Right lung (tissue), 10 donors: ENCODE results near the gene EMP3. TPM values are rescaled to one million over a fixed set of nuclear protein-coding genes. Genes with fewer than 3 reads are reported as not detected.
"Not testable (repeated sequence)": the region's sequence is repeated elsewhere in the genome, so short reads cannot be mapped to it uniquely, and the experiment has no call there.

Experiments used
- DNase-seq, 2 donors: peaks; one replicate each; pipeline ENCODE4 v3.0.0-alpha.2; 2013
- long read RNA-seq, 8 donors: transcript quantifications; one replicate each; lab custom pipeline, GENCODE V29; 2026
- polyA plus RNA-seq, 5 donors: library from polyadenylated mRNA; unstranded; fragments of 120-200 nt; gene quantifications; one replicate each; pipeline versions ENCODE4 v1.2.1 to v1.2.3, GENCODE V29; 2013; ENCODE audit warnings: inconsistent platforms in 1 of 5, low replicate concordance in 1 of 5; ENCODE audit not compliant: insufficient read length in 5 of 5, insufficient read depth in 1 of 5

Gene EMP3, protein sequence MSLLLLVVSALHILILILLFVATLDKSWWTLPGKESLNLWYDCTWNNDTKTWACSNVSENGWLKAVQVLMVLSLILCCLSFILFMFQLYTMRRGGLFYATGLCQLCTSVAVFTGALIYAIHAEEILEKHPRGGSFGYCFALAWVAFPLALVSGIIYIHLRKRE
- polyA plus RNA-seq, result 100 to 1,000 TPM in 4 of 5 donors, 10 to 100 TPM in 1; 98.1 to 129 (median 108) TPM
- long read RNA-seq, donor 1, transcript EMP3-205 (2 exons, 406 nt), result minor isoform, 6 of 85 reads
- long read RNA-seq, donor 1, transcript EMP3-201 (5 exons, 876 nt), result major isoform, 49 of 85 reads
- long read RNA-seq, donor 1, partial matches to known transcripts, result 22 of 85 reads
- long read RNA-seq, donor 1, other reads (novel, unspliced or antisense), result 5 of 85 reads
- long read RNA-seq, donor 2, transcript EMP3-201 (5 exons, 876 nt), result major isoform, 28 of 43 reads
- long read RNA-seq, donor 2, partial matches to known transcripts, result 10 of 43 reads
- long read RNA-seq, donor 2, other reads (novel, unspliced or antisense), result 0 of 43 reads
- long read RNA-seq, donor 3, transcript EMP3-201 (5 exons, 876 nt), result major isoform, 36 of 58 reads
- long read RNA-seq, donor 3, partial matches to known transcripts, result 17 of 58 reads
- long read RNA-seq, donor 3, other reads (novel, unspliced or antisense), result 0 of 58 reads
- long read RNA-seq, donor 4, transcript EMP3-201 (5 exons, 876 nt), result major isoform, 26 of 43 reads
- long read RNA-seq, donor 4, partial matches to known transcripts, result 12 of 43 reads
- long read RNA-seq, donor 4, other reads (novel, unspliced or antisense), result 0 of 43 reads
- long read RNA-seq, donor 5, transcript EMP3-201 (5 exons, 876 nt), result major isoform, 57 of 98 reads
- long read RNA-seq, donor 5, partial matches to known transcripts, result 28 of 98 reads
- long read RNA-seq, donor 5, other reads (novel, unspliced or antisense), result 6 of 98 reads
- long read RNA-seq, donor 6, transcript EMP3-201 (5 exons, 876 nt), result major isoform, 77 of 101 reads
- long read RNA-seq, donor 6, partial matches to known transcripts, result 13 of 101 reads
- long read RNA-seq, donor 6, other reads (novel, unspliced or antisense), result 6 of 101 reads
- long read RNA-seq, donor 7, transcript EMP3-201 (5 exons, 876 nt), result major isoform, 65 of 83 reads
- long read RNA-seq, donor 7, partial matches to known transcripts, result 12 of 83 reads
- long read RNA-seq, donor 7, other reads (novel, unspliced or antisense), result 0 of 83 reads
- long read RNA-seq, donor 8, transcript EMP3-201 (5 exons, 876 nt), result major isoform, 18 of 28 reads
- long read RNA-seq, donor 8, partial matches to known transcripts, result 7 of 28 reads
- long read RNA-seq, donor 8, other reads (novel, unspliced or antisense), result 0 of 28 reads

DNA sequence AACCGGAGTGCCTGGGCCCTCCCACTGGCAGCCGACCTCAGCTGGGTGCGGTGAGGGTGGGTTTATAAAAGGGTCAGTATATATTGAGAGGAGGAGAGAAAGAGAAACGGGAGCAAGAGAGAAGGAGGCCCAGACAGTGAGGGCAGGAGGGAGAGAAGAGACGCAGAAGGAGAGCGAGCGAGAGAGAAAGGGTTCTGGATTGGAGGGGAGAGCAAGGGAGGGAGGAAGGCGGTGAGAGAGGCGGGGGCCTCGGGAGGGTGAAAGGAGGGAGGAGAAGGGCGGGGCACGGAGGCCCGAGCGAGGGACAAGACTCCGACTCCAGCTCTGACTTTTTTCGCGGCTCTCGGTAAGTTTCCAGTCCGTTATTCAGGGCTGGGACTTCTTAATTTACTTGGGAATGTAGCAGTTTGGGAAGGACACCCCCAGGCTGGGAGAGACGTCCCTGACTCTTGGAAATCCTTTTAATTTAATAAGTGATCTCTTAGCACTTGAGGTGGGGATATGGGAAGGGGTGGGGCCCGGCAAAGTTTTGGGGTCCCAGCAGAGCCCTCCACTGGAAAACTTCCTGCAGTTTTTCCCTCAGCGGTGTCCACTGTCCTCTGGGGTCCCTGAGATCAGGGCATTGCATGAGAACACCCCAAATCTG is at the start of gene EMP3:
EMP3 (plus strand) TSS at position 288 of the 646 bp plus-strand sequence. CDS start 1,293 bp downstream, outside the sequence.
- peak; percentile 83 to 87 for DNase-seq

DNA sequence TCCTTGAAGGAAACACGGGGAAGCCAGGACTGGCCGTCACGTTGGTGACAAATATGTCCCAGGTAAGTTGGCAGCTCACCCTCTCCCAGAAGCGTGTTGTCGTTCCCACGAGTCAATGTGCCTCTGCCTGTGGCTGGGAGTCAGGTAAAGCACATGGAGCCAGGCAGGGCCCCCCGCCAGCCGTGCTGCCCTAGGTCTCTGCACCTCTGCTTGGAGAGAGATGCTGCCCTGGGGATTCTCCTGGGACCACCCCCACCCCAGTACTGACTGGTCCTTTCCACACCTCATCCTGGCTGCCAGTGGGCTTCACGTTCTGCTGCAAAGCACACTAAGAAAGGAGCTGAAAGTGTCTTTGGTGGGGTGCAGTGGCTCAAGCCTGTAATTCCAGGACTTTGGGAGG is 45.6 kb upstream of the EMP3 start:
- no peak for DNase-seq

DNA sequence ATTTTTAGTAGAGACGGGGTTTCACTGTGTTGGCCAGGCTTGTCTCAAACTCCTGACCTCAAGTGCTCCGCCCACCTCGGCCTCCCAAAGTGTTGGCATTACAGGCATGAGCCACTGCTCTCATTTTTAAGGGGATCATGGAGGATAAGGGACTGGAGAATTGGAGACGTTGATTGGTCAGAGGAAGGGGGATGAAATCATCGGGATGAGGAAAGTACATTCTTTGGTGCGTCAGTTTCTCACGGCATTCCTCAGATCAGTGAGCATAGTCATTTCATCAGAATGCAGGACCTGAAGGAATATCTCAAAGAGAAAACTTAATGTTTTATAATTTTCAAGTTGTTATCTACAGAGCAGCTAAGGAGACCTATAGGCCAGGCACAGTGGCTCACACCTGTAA is 41.4 kb upstream of the EMP3 start:
- no peak for DNase-seq

DNA sequence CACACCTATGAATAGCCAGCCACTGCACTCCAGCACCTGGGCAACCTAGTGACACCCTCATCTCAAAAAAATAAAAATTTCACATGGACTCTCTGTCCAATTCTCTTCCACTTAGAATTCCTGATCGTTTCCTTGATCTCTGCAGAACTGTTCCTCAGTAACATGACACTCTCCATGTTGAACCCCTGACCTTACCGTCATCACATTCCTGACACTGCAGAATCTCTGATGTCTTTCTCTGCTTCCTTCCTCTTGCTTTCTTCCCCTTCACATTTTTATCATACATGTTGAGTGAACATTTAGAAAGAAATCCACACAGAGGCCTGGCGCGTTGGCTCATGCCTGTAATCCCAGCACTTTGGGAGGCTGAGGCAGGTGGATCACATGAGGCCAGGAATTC is 40.5 kb upstream of the EMP3 start:
- no peak for DNase-seq

DNA sequence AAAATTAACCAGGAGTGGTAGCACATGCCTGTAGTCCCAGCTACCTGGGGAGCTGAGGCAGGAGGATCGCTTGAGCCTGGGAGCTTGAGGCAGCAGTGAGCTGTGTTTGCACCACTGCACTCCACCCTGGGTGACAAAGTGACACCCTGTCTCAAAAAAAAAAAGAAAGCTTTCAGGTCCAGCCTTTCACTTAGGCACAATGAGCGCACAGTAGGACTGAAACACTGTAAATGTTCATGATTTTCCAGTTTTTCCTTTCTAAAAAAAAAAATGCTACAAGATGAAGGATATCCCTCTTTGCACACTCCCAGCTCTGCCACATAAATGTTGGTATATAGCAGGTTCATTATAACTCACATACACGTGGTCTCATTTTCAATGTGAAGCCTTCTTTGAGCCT is 37.6 kb upstream of the EMP3 start:
- no peak for DNase-seq

DNA sequence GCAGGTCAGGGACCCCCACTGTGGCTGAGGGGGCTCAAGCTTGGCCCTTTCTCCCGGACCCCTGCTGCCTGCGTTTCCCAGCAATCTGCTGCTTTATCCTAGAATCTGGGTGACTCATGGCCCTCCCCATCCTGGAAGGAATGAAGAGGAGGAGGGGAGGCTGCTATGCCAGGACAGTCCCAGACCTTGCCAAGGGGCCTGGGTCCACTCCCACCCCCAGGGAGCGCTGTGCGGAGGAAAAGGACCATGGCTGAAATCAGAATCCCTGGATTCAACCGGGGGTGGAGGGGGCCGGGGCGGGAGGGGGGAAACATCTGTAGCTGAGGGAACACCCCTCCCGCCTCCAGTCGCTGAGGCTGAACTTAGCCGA is 35.0 kb upstream of the EMP3 start:
- DNase-seq, result no peak

DNA sequence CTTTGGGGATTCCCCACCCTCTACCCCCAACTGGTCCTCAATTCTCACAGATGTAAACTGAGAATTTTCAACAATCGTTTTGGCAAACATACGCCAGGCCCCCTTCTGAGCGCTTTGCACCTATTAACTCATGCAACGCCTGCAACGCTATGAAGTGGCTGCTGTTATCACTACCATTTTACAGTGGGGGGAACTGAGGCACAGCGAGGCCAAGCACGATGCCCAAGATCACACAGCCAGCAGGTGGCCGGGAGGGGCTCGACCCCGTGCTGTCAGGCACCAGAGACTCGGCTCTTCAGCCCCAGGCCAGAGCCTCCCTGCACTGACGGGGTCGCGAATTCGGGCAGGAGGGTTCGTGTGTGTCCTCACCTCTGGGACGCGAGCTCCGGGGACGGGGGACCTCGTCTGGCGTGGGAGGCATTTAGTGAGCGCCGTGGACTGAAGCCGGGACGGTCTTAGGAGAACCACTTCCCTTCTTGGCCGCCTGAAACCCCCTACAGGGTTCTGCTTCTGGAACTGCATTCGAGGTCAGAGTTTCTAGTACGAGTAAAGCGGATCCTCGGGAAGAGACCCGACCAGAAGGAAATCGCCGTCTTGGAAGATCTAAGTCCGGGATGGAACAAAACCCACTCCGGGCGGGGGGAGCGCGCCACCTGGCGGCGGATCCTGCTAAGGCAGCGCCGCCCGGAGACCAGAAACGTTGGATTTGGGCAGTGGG is 34.4 kb upstream of the EMP3 start:
- peak; percentile 85 to 88 for DNase-seq

DNA sequence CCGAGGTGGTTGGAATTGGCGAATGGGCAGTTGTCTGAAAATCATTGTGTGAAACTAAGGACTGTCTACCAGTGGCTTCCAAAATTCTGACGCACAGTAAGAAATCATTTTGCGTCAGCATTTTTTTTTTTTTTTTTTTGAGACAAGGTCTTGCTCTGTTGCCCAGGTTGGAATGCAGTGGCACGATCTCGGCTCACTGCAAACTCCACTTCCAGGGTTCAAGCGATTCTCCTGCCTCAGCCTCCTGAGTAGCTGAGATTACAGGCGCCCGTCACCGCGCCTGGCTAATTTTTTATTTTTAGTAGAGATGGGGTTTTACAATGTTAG is 33.9 kb upstream of the EMP3 start:
- not testable (repeated sequence) for DNase-seq

DNA sequence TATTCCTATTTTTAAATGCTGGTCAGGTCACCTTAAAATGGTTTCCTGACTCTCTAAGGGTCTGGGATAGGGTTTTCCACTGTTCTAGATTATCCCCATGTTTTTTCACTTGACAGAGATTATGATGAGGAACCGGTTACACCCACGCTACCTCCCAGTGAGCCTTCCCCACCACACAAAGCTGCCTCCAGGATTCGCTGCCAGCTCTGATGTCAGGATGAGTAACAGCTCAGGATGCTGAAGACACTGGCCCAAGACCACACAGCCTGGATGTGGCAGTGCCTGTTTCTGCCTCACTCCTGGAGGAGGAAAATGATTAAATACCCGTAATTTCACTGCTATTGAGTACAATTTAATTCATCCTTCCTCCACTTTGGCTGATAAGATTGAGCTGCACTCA is 32.6 kb upstream of the EMP3 start:
- no peak for DNase-seq

DNA sequence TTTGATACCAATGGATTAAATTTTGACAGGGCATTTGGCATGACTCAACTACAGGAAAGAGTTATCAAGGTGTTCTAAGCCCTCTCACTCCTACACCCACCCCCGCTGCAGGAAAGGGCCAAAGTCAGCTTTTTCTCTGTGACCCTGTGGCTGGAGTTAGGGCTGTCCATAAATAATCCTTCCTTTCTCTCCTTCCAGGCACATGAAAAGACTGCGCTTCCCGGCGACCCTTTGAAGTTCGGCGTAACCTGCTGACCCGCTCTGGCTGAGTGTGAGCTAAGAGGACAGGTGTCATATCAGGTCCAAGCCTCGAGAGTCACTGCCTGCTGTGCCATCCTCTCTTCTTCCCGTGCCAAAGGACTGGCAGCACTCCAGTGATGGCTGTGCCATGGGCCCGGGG is 29.9 kb upstream of the EMP3 start:
- no peak for DNase-seq

DNA sequence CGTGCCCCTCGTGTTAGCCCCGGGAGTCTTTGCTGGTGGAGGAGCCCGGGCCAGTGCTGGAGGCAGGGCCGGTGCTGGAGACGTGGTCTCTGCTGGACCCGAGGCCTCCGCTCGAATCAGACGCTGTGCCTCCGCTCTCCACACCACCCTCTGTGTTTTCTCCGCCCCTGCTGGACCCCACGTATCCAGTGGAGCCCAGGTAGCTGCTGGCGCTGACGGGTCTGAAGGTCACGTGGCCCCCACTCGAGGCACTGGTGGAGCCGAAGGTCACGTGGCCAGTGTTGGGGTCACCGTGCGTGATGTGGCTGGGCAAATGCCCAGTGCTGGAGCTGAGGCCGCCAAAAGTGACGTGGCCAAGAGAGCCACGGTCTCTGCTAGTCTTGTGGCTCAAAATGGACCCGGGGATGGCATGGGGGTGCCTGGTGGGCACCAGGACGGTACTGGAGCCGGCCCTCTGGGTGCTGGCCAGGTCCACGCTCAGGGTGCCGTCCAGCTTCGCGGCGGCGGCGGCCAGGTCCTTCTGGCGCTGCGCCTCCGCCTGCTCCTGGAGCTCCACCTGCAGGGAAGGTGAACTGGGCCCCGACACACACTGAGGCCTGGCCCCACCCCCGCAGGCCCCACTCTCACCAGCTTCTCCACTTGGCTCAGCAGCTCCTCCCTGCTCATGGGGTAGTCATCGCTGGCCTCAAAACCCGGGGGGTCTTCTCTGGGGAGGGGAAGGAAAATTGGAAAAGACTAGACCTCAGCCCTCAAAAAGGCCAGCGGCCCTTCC is 28.2 kb upstream of the EMP3 start:
- no peak for DNase-seq

DNA sequence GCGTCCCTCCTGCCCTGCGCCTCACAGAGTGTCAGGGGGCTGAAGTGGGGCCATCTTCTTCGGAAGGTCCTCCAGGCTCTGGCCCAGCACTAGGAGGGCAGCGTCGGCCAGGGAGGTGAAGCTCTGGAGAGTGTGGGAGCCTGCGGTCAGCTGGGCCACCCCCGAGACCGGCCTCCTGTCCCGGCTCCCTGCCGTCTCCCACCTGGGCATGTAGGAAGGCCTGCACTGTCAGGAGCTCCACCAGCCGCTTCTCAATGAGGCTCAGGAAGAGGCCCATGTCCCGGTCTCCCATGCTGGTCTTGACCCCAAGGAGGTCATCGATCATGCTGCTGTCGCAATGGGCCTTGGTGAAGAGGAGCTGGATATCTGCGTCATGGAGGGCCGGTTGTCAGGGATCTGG is 27.4 kb upstream of the EMP3 start:
- no peak for DNase-seq

DNA sequence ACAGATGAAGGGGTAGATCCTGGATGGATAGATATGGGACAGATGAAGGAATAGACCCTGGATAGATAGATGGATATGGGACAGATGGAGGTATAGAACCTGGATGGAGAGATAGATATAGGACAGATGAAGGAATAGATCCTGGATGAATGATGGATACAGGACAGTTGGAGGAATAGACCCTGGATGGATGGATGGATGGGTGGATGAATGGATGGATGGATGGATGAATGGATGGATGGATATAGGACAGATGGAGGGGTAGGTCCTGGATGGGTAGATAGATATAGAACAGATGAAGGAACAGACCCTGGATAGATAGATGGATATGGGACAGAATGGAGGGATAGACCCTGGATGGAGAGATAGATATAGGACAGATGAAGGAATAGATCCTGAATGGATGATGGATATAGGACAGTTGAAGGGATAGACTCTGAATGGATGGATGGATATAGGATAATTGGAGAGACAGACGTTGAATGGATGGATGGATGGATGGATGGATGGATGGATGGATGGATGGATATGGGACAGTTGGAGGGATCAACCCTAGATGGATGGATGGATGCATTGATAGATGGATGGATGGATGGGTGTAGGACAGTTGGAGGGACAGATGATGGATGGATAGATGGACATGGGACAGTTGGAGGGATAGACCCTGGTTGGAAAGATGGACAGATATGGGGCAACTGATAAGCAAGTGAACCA is 23.3 kb upstream of the EMP3 start:
- no peak for DNase-seq

DNA sequence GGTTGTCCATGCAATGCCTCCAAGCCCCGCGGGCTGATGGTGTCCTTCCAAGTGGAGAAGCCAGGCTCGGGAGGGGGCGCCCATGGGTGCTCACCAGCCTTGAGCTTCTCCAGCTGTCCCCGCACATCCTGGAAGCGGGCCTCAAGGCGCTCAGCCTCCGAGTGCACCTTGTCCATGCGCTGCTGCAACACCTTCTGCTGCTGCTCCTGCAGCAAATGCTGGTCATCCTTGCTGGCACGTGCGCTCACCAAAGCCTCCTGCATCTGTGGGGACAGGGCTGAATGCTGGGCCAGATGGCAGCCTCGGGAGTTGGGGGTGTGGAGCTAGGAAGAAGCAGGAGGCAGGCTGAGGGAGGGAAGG is 22.8 kb upstream of the EMP3 start:
- no peak for DNase-seq

DNA sequence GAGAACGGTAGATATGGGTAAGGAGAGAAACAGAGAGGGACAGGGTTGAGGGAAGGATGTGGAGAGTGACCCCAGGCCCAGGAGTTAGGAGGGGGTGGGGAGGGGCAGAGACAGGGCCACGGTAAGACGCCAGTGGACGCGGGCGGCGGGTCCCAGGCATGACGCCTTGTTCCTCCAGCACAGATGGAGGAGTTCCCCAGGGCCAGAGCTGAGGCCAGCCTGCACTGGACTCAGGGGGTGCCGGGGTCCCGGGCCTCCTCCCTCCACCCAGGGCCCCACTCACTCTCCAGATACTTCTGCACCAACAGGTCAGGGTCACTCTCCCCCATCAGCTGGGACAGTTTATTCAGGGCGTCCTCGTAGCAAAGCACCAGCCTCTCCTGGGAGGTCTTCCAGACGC is 22.0 kb upstream of the EMP3 start:
- DNase-seq, result no peak

DNA sequence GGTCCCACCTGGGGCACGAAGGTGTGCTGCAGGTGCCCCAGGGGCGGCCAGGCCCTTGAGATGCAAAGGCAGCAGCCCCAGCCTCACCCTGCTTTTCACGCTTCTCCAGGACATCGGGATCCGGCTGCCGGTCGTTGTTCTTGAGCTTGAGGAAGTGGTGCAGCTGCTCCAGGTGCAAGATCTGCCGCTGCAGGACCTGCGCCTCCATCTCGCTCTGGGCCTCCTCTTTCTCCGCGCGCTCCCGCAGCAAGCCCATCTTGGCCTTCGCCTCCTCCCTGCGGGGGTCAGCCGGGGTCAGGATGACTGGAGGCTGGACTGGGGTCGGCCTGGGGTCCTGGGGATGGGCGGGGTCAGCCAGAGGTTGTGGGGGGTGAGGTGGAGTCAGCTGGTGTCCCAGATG is 21.5 kb upstream of the EMP3 start:
- DNase-seq, result no peak

DNA sequence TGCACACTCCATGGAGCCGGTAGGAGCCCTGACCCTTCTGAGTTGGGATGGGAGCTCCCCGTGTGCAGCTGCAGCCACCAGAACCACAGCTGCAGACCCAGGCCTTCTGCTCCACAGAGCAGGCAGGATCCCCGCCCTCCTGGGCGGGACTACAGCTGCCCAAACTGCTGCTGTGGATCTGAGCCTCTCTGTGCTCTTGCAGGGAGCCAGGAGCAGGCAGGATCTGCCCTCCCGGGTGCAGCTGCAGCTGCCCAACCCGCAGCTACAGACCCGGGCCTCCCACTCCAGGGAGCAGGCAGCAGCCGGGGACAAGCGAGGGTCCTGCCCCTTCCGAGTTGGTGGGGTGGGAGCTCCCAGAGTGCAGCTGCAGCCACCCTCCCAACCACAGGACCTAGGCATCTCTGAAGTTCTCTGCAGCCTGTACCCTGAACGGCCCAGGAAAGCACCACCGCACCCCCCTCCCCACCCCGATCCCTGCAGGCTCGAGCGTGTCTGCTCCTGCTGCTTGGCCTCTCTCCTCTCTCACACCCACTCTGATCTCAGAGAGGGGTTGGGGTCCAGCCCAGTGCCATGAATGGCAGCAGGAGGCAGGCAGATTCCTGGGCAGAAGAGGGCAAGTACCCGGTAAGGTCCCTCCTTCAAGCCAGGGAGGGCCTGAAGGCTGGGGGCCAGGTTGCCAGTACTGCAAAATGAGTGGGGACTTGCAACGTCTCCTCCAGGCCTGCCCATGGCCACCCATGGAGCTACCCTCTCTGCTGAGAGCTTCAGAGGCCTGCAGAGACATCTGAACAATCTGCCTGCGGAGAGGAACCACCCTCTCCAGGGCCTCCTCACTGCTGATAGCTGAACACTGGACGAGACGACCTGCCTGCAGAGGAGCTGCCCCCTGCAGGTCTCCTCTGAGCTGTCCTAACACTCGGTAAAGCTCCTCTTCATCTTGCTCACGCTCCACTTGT is 16.4 kb upstream of the EMP3 start:
- no peak for DNase-seq

DNA sequence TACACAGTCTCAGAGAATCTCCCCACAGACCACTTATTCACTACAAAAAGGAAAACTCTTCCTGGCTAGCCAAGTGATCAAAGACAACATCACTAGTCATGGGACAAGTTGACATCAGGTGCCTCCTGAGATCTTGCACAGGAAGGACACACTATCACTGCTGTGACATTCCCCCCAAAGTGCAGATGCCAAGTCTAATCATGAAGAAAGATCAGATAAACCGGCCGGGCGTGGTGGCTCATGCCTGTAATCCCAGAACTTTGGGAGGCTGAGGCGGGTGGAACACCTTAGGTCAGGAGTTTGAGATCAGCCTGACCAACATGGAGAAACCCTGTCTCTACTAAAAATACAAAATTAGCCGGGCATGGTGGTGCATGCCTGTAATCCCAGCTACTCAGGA is 15.6 kb upstream of the EMP3 start:
- DNase-seq, result not testable (repeated sequence)
